ENCODE data around the gene ATP2B3.

The ATP2B3 gene

GRCh38 chrX:153517423-153517822 is at the start of gene ATP2B3:
Gene ATP2B3 (plus strand): TSS chrX:153517642. CDS start chrX:153536248, 18,606 bp downstream.
- no peak for DNase-seq (ENCODE audit: low spot score)

- DNase-seq (ENCODE audit: low spot score) = no peak
These were observed 49.3 kb upstream of the ATP2B3 start for GRCh38 chrX:153468008-153468580.

GRCh38 chrX:153469811-153470410 is 47.5 kb upstream of the ATP2B3 start:
- DNase-seq (ENCODE audit: low spot score) = peak; percentile 33

- peak; percentile 86 for DNase-seq (ENCODE audit: low spot score)
These were observed 46.8 kb upstream of the ATP2B3 start, which contains the start of gene HAUS7 for GRCh38 chrX:153470411-153471363. Gene HAUS7 (minus strand): TSS chrX:153470576. CDS start chrX:153470557, 19 bp downstream.

GRCh38 chrX:153471663-153472280 is 45.7 kb upstream of the ATP2B3 start:
- DNase-seq (ENCODE audit: low spot score) = no peak

- DNase-seq (ENCODE audit: low spot score) = no peak
These were observed 44.3 kb upstream of the ATP2B3 start for GRCh38 chrX:153473126-153473525.

- DNase-seq (ENCODE audit: low spot score) = no peak
These were observed 43.2 kb upstream of the ATP2B3 start for GRCh38 chrX:153474266-153474665.

GRCh38 chrX:153474718-153475117 is 42.7 kb upstream of the ATP2B3 start:
- peak; percentile 31 for DNase-seq (ENCODE audit: low spot score)

GRCh38 chrX:153475271-153475670 is 42.2 kb upstream of the ATP2B3 start:
- no peak for DNase-seq (ENCODE audit: low spot score)

- DNase-seq (ENCODE audit: low spot score) = no peak
These were observed 41.6 kb upstream of the ATP2B3 start for GRCh38 chrX:153475751-153476281.

- DNase-seq (ENCODE audit: low spot score) = no peak
These were observed 40.6 kb upstream of the ATP2B3 start for GRCh38 chrX:153476666-153477363.

- DNase-seq (ENCODE audit: low spot score) = no peak
These were observed 40.0 kb upstream of the ATP2B3 start for GRCh38 chrX:153477364-153477857.

- no peak for DNase-seq (ENCODE audit: low spot score)
These were observed 39.5 kb upstream of the ATP2B3 start for GRCh38 chrX:153477901-153478300.

- DNase-seq (ENCODE audit: low spot score) = no peak
These were observed 38.7 kb upstream of the ATP2B3 start for GRCh38 chrX:153478746-153479145.

- DNase-seq (ENCODE audit: low spot score) = no peak
These were observed 36.4 kb upstream of the ATP2B3 start for GRCh38 chrX:153481043-153481442.

GRCh38 chrX:153482376-153483015 is 34.9 kb upstream of the ATP2B3 start:
- no peak for DNase-seq (ENCODE audit: low spot score)

GRCh38 chrX:153485396-153486080 is 31.9 kb upstream of the ATP2B3 start:
- no peak for DNase-seq (ENCODE audit: low spot score)

GRCh38 chrX:153486171-153486570 is 31.3 kb upstream of the ATP2B3 start:
- no peak for DNase-seq (ENCODE audit: low spot score)

GRCh38 chrX:153487590-153488071 is 29.8 kb upstream of the ATP2B3 start:
- no peak for DNase-seq (ENCODE audit: low spot score)
